GM12878 (cell line): ENCODE measurements around the gene TOPORS. TPM values are rescaled to one million over a fixed set of nuclear protein-coding genes. Genes with fewer than 3 reads are reported as not detected.

Experiments used
- ATAC-seq: fragments of 200-7000 bp; cut with Tn5 transposase; 3 replicates; pipeline ENCODE4 v1.9.1; 2020; ENCODE audit warnings: mild to moderate bottlenecking, moderate library complexity
- BruUV-seq: library from RNA; stranded (reverse); fragments of 400-500 nt; replicated peaks from 2 replicates; lab custom pipeline; 2021; lab: Mats Ljungman, UMichigan
- CTCF ChIA-PET: fragments of 300-600 bp; sonication (Branson Sonifier 250); formaldehyde crosslinking; extraction: SDS; loops from one replicate; lab custom pipeline; 2021; ENCODE audit warnings: inconsistent platforms; lab: Yijun Ruan, JAX
- POLR2A ChIA-PET: fragments of 350-600 bp; formaldehyde crosslinking; extraction: SDS; loops from one replicate; lab custom pipeline; 2021; ENCODE audit warnings: inconsistent platforms; lab: Charles Lee
- RAD21 ChIA-PET: fragments of 300-600 bp; sonication (Branson Sonifier 250); formaldehyde crosslinking; loops from one replicate; lab custom pipeline; 2023; ENCODE audit warnings: antibody characterized with exemption; ENCODE audit not compliant: unreplicated experiment; lab: Charles Lee
- SMC1A ChIA-PET: fragments of 300-600 bp; sonication (Branson Sonifier 250); formaldehyde crosslinking; loops from one replicate; lab custom pipeline; 2023; ENCODE audit not compliant: unreplicated experiment, uncharacterized antibody; lab: Charles Lee
- DNase-seq: peaks from one replicate; pipeline ENCODE4 v3.0.0-alpha.2; 2011; ENCODE audit warnings: low read depth, low spot score
- FAIRE-seq: peaks from 3 replicates; lab custom pipeline; 2011; peaks lifted over from hg19 to GRCh38; lab: Jason Lieb, UNC
- H2AFZ ChIP-seq: 2 replicates; pipeline ENCODE4 v1.6.0; 2011; ENCODE audit warnings: low read depth, low read length, control low read depth; ENCODE audit not compliant: control insufficient read depth
- H3K27ac ChIP-seq: 2 replicates; pipeline ENCODE4 v1.5.1; 2011; ENCODE audit warnings: control low read depth; ENCODE audit not compliant: control insufficient read depth, insufficient read depth
- H3K27me3 ChIP-seq, 2 experiments: replicated peaks in 1 of 2; 2 replicates each; pipeline versions ENCODE4 v1.6.0 to v1.6.1; 2011; ENCODE audit warnings: low read length in 1 of 2; ENCODE audit not compliant: control insufficient read depth in 2 of 2, insufficient read depth in 2 of 2
- H3K36me3 ChIP-seq, 2 experiments: 2 replicates each; pipeline ENCODE4 v1.5.1; 2011; ENCODE audit warnings: low read length in 1 of 2; ENCODE audit not compliant: control insufficient read depth in 2 of 2, insufficient read depth in 2 of 2
- H3K4me1 ChIP-seq: 2 replicates; pipeline ENCODE4 v1.6.1; 2011; ENCODE audit warnings: mild to moderate bottlenecking, low read length, moderate library complexity, mixed read lengths; ENCODE audit not compliant: control insufficient read depth, insufficient read depth
- H3K4me2 ChIP-seq: 2 replicates; pipeline ENCODE4 v1.6.0; 2011; ENCODE audit warnings: control low read depth; ENCODE audit not compliant: control insufficient read depth, insufficient read depth
- H3K4me3 ChIP-seq: fragments of 200-600 bp; sonication (generic); 2 replicates; pipeline ENCODE4 v1.5.1; 2016
- H3K79me2 ChIP-seq: 2 replicates; pipeline ENCODE4 v1.6.0; 2011; ENCODE audit warnings: low read length; ENCODE audit not compliant: control insufficient read depth, insufficient read depth
- H3K9ac ChIP-seq: 2 replicates; pipeline ENCODE4 v1.8.0; 2011; ENCODE audit warnings: low read length, control low read depth, mixed read lengths; ENCODE audit not compliant: control insufficient read depth, insufficient read depth
- H3K9me3 ChIP-seq: replicated peaks from 3 replicates; pipeline ENCODE4 v1.5.1; 2011; ENCODE audit warnings: mild to moderate bottlenecking, low read length; ENCODE audit not compliant: control insufficient read depth, insufficient read depth
- H4K20me1 ChIP-seq: 2 replicates; pipeline ENCODE4 v1.6.0; 2011; ENCODE audit not compliant: control insufficient read depth, insufficient read depth
- ATF3 ChIP-seq: IDR thresholded peaks from 2 replicates; pipeline ENCODE4 v1.6.1; 2011; ENCODE audit warnings: low read depth, mild to moderate bottlenecking, low read length, moderate library complexity, borderline replicate concordance; ENCODE audit errors: extremely low read depth
- CBFB ChIP-seq: IDR thresholded peaks from 2 replicates; pipeline ENCODE4 v1.6.1; 2016; ENCODE audit warnings: antibody characterized with exemption, low read depth
- CREM ChIP-seq: IDR thresholded peaks from 2 replicates; pipeline ENCODE4 v1.6.1; 2014; ENCODE audit warnings: antibody characterized with exemption, low read depth
- HDAC2 ChIP-seq: fragments of 200-600 bp; sonication (generic); IDR thresholded peaks from 2 replicates; pipeline ENCODE4 v1.6.1; 2017
- IKZF2 ChIP-seq, 2 experiments: fragments of 450-650 bp; IDR thresholded peaks; 2 replicates each; pipeline ENCODE4 v1.6.1; 2017; ENCODE audit warnings: mild to moderate bottlenecking in 2 of 2, moderate library complexity in 2 of 2
- JUND ChIP-seq: IDR thresholded peaks from 2 replicates; pipeline ENCODE4 v1.6.1; 2012; ENCODE audit warnings: low read depth, mild to moderate bottlenecking, low read length, improper control_type of control experiment, moderate library complexity
- MYC ChIP-seq: IDR thresholded peaks from 2 replicates; pipeline ENCODE4 v1.6.1; 2011; ENCODE audit warnings: mild to moderate bottlenecking, low read length, moderate library complexity, inconsistent platforms; ENCODE audit not compliant: insufficient read depth, insufficient replicate concordance, insufficient read length, severe bottlenecking
- NBN ChIP-seq: fragments of 450-650 bp; IDR thresholded peaks from 2 replicates; pipeline ENCODE4 v1.6.1; 2016
- NR2C1 ChIP-seq: fragments of 450-650 bp; IDR thresholded peaks from 2 replicates; pipeline ENCODE4 v1.6.1; 2017; ENCODE audit warnings: antibody characterized with exemption, mild to moderate bottlenecking, moderate library complexity
- RAD21 ChIP-seq: IDR thresholded peaks from 2 replicates; pipeline ENCODE4 v1.6.1; 2011; ENCODE audit warnings: mild to moderate bottlenecking, low read depth, low read length, moderate library complexity; ENCODE audit not compliant: insufficient read depth
- SRF ChIP-seq, 2 experiments: IDR thresholded peaks; 2 replicates each; pipeline ENCODE4 v1.6.1; 2011; ENCODE audit warnings: low read depth in 2 of 2, low read length in 2 of 2, mild to moderate bottlenecking in 1 of 2, moderate library complexity in 1 of 2
- STAT1 ChIP-seq: fragments of 450-650 bp; conservative IDR thresholded peaks from 2 replicates; pipeline ENCODE4 v1.6.1; 2014; ENCODE audit warnings: antibody characterized with exemption, mild to moderate bottlenecking
- TBL1XR1 ChIP-seq: IDR thresholded peaks from 2 replicates; pipeline ENCODE4 v1.6.1; 2012; ENCODE audit warnings: low read depth, low read length, improper control_type of control experiment
- ZNF24 ChIP-seq: fragments of 450-650 bp; IDR thresholded peaks from 2 replicates; pipeline ENCODE4 v1.6.1; 2017; ENCODE audit warnings: antibody characterized with exemption, mild to moderate bottlenecking
- WGBS: methylation state at CpG from one replicate; pipeline ENCODE4 v1.1.6; 2016; ENCODE audit warnings: low lambda C conversion rate; ENCODE audit not compliant: insufficient replicate concordance, insufficient coverage; ENCODE audit errors: missing lambda C conversion rate; 5-methylcytosine and 5-hydroxymethylcytosine counted together
- in situ Hi-C: fragments of 300-500 bp; cut with MboI; formaldehyde crosslinking; loops from 9 replicates; pipeline ENCODE4 v1.14.3; 2018; ENCODE audit warnings: mixed read lengths
- intact Hi-C: fragments of 100-400 bp; cut with micrococcal nuclease; formaldehyde crosslinking; loops from one replicate; pipeline ENCODE4 v1.14.2; 2022; ENCODE audit not compliant: unreplicated experiment
- polyA plus RNA-seq, 11 experiments: library from polyadenylated mRNA; depleted of rRNA in 4 of 11; unstranded in 6 of 11; stranded (reverse) in 5 of 11; fragments of >200 nt; fragmentation: Nextera tagmentation in 4 of 11; fragmentation: Illumina TruSeq in 1 of 11; extraction: Ambion mirVana in 4 of 11; extraction: Trizol in 1 of 11; gene quantifications; 1 replicate in 1 of 11; 2 replicates in 10 of 11; pipeline versions ENCODE4 v1.2.1 to v1.2.3, GENCODE V29; 2011 to 2016; ENCODE audit warnings: inconsistent platforms in 2 of 11, missing spikeins in 2 of 11, low read depth in 1 of 11
- total RNA-seq, 4 experiments: library from RNA; depleted of rRNA in 3 of 4; stranded (reverse); fragments of >200 nt in 3 of 4; fragmentation: Illumina TruSeq in 1 of 4; extraction: Trizol in 1 of 4; gene quantifications; 2 replicates each; pipeline versions ENCODE4 v1.2.1 to v1.2.3, GENCODE V29; 2013 to 2021

TOPORS gene
- total and polyA plus RNA-seq, 10 of the 15 experiments (the other 5 are each of a cell fraction or from before 2014, with no cell fraction given) = 6.0 to 27.8 (median 14.3) TPM

- ChIA-PET CTCF (no interaction called here), SMC1A (no interaction called here), POLR2A (interaction anchor here (1.5 kb wide), 1 partner anchor 8 kb away, joined by 3 read pairs; the partner anchor contains the start of gene RIGI), RAD21 (no interaction called here)
- H4K20me1 ChIP-seq = no peaks in the 10 kb centered on the region
- BruUV-seq = no TSS peak
- H3K36me3 ChIP-seq = no peaks in the 10 kb centered on the region
- no peak overlapping the region for H3K4me3 ChIP-seq
- H3K27me3 ChIP-seq = no peaks in the 10 kb centered on the region
- peaks cover 4% of the 10 kb centered on the region; the same call in 2 of the 3 replicates for H3K9me3 ChIP-seq
- 100% methylated on average over 1 of the region's 1 CpG for WGBS
- FAIRE-seq = no peak
- no peaks in the 10 kb centered on the region; the same call in 1 of the 2 replicates for H3K79me2 ChIP-seq
- in situ Hi-C loops = no loop called here
- H2AFZ ChIP-seq = no peak overlapping the region
- DNase-seq = no peak
- intact Hi-C loops = no loop called here
- no peaks in the 10 kb centered on the region for H3K4me1 ChIP-seq
- no peak overlapping the region for H3K9ac ChIP-seq
- ATAC-seq = no peak
- TF ChIP-seq ZNF24 = no peak
- TF ChIP-seq NBN = no peak
- TF ChIP-seq RAD21 = no peak
- TF ChIP-seq CREM = no peak
- TF ChIP-seq TBL1XR1 = no peak
- no peak for TF ChIP-seq SRF (IDR thresholded peaks at IDR 0.05; ENCODE audit: low read depth in 2 of 2, low read length in 2 of 2)
- TF ChIP-seq HDAC2 = no peak
- no peak for TF ChIP-seq JUND
- TF ChIP-seq IKZF2 (IDR thresholded peaks at IDR 0.05) = no peak
- TF ChIP-seq NR2C1 = no peak
- TF ChIP-seq STAT1 = no peak
- no peak for TF ChIP-seq ATF3
- no peak for TF ChIP-seq CBFB
- no peak for TF ChIP-seq MYC
- no peak overlapping the region for H3K27ac ChIP-seq
- no peak overlapping the region for H3K4me2 ChIP-seq
Measured at GRCh38 chr9:32518276-32518675, 34.1 kb downstream of the TOPORS start.
